A549 (cell line): ENCODE measurements around the gene KRTDAP.

Source experiments
- BHLHE40 ChIP-seq: IDR thresholded peaks from 2 replicates; pipeline ENCODE4 v1.6.1; 2012; ENCODE audit warnings: low read depth, low read length, inconsistent platforms
- MAZ ChIP-seq: fragments of 150-350 bp; IDR thresholded peaks from 2 replicates; pipeline ENCODE4 v1.6.1; 2014; ENCODE audit warnings: antibody characterized with exemption, low read depth, low read length, borderline replicate concordance
- POLR2A ChIP-seq: IDR thresholded peaks from 2 replicates; pipeline ENCODE4 v1.6.1; 2012; ENCODE audit warnings: mild to moderate bottlenecking, low read length
- TF ChIP-seq, protein P1 (sequence below): fragments of >200 bp; sonication (Bioruptor Twin); formaldehyde crosslinking; IDR thresholded peaks from 3 replicates; pipeline ENCODE4 v1.5.1; 2016

DNA sequence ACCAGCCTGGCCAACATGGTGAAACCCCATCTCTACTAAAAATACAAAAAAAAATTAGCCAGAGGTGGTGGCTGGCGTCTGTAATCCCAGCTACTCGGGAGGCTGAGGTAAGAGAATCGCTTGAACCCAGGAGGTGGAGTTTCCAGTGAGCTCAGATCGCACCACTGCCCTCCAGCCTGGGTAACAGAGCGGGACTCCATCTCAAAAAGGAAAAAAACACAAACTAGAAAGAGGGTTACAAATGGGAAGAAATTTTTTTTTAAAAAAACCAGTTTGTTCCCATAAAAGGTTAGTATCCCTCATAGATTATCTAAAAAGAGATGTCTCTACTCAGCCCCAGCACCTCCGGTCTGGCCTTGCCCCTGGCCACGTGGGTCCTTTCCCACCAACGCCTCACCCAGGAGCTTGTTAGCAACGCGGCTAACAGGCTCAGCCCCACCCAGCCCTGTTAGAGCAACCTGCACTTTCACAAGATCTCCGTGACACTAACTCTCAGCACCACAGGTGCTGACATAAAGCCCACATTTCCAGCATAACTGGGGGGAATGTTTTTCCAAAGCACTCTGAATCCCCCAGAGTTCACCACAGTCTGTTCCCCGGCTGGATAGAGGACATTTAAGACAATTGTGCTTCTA is 18.9 kb upstream of the KRTDAP start:
- TF ChIP-seq, protein P1, sequence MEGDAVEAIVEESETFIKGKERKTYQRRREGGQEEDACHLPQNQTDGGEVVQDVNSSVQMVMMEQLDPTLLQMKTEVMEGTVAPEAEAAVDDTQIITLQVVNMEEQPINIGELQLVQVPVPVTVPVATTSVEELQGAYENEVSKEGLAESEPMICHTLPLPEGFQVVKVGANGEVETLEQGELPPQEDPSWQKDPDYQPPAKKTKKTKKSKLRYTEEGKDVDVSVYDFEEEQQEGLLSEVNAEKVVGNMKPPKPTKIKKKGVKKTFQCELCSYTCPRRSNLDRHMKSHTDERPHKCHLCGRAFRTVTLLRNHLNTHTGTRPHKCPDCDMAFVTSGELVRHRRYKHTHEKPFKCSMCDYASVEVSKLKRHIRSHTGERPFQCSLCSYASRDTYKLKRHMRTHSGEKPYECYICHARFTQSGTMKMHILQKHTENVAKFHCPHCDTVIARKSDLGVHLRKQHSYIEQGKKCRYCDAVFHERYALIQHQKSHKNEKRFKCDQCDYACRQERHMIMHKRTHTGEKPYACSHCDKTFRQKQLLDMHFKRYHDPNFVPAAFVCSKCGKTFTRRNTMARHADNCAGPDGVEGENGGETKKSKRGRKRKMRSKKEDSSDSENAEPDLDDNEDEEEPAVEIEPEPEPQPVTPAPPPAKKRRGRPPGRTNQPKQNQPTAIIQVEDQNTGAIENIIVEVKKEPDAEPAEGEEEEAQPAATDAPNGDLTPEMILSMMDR = no peak
- TF ChIP-seq POLR2A (no peak; the same call in 1 of the 2 replicates), BHLHE40 (no peak), MAZ (no peak)
